NK-92 (cell line): ENCODE results near the gene ENHO.
"Not testable (repeated sequence)": the region's sequence is repeated elsewhere in the genome, so short reads cannot be mapped to it uniquely, and the experiment has no call there.

Experiments
- DNase-seq: peaks from one replicate; lab custom pipeline; 2025; ENCODE audit not compliant: unreplicated experiment; lab: John Stamatoyannopoulos, UW

The ENHO gene

GRCh38 chr9:34532041-34532440, 9.3 kb upstream of the ENHO start:
- DNase-seq: not testable (repeated sequence)

GRCh38 chr9:34526026-34526425, 3.2 kb upstream of the ENHO start:
- no peak for DNase-seq

- no peak for DNase-seq
Measured at GRCh38 chr9:34524349-34524748, 1.6 kb upstream of the ENHO start.

- no peak for DNase-seq
Measured at GRCh38 chr9:34522091-34522887, 501 bp downstream of the ENHO start.

- DNase-seq: no peak
Measured at GRCh38 chr9:34521406-34522045, 1.3 kb downstream of the ENHO start.

GRCh38 chr9:34520505-34521385, 2.0 kb downstream of the ENHO start:
- no peak for DNase-seq

- DNase-seq: no peak
Measured at GRCh38 chr9:34520096-34520495, 2.7 kb downstream of the ENHO start.

GRCh38 chr9:34519321-34520020, 3.3 kb downstream of the ENHO start:
- no peak for DNase-seq

- no peak for DNase-seq
Measured at GRCh38 chr9:34518896-34519295, 3.9 kb downstream of the ENHO start.

GRCh38 chr9:34518110-34518616, 4.6 kb downstream of the ENHO start:
- DNase-seq: no peak

GRCh38 chr9:34517185-34517584, 5.6 kb downstream of the ENHO start:
- DNase-seq: no peak

- no peak for DNase-seq
Measured at GRCh38 chr9:34515959-34516358, 6.8 kb downstream of the ENHO start.

GRCh38 chr9:34514816-34515215, 8.0 kb downstream of the ENHO start:
- DNase-seq: no peak

- no peak for DNase-seq
Measured at GRCh38 chr9:34514401-34514800, 8.4 kb downstream of the ENHO start.

GRCh38 chr9:34513567-34514214, 9.1 kb downstream of the ENHO start:
- DNase-seq: no peak

- no peak for DNase-seq
Measured at GRCh38 chr9:34512131-34513078, 10.4 kb downstream of the ENHO start.

GRCh38 chr9:34510497-34511468, 12.0 kb downstream of the ENHO start:
- DNase-seq: no peak

- DNase-seq: no peak
Measured at GRCh38 chr9:34508951-34509350, 13.8 kb downstream of the ENHO start.
